GM18507 (cell line): Measurements from ENCODE around the gene ATXN1L.
A peak's percentile ranks its signal among the peaks of the same experiment; 100 is the strongest.
"Not testable (repeated sequence)": the region's sequence is repeated elsewhere in the genome, so short reads cannot be mapped to it uniquely, and the experiment has no call there.

Experiments
- DNase-seq: peaks from one replicate; pipeline ENCODE4 v3.0.0; 2011; ENCODE audit warnings: low read depth; ENCODE audit not compliant: insufficient read length; ENCODE audit errors: extremely low spot score
- FAIRE-seq: peaks from 2 replicates; lab custom pipeline; 2011; peaks lifted over from hg19 to GRCh38; lab: Jason Lieb, UNC

The ATXN1L gene, protein sequence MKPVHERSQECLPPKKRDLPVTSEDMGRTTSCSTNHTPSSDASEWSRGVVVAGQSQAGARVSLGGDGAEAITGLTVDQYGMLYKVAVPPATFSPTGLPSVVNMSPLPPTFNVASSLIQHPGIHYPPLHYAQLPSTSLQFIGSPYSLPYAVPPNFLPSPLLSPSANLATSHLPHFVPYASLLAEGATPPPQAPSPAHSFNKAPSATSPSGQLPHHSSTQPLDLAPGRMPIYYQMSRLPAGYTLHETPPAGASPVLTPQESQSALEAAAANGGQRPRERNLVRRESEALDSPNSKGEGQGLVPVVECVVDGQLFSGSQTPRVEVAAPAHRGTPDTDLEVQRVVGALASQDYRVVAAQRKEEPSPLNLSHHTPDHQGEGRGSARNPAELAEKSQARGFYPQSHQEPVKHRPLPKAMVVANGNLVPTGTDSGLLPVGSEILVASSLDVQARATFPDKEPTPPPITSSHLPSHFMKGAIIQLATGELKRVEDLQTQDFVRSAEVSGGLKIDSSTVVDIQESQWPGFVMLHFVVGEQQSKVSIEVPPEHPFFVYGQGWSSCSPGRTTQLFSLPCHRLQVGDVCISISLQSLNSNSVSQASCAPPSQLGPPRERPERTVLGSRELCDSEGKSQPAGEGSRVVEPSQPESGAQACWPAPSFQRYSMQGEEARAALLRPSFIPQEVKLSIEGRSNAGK

DNA sequence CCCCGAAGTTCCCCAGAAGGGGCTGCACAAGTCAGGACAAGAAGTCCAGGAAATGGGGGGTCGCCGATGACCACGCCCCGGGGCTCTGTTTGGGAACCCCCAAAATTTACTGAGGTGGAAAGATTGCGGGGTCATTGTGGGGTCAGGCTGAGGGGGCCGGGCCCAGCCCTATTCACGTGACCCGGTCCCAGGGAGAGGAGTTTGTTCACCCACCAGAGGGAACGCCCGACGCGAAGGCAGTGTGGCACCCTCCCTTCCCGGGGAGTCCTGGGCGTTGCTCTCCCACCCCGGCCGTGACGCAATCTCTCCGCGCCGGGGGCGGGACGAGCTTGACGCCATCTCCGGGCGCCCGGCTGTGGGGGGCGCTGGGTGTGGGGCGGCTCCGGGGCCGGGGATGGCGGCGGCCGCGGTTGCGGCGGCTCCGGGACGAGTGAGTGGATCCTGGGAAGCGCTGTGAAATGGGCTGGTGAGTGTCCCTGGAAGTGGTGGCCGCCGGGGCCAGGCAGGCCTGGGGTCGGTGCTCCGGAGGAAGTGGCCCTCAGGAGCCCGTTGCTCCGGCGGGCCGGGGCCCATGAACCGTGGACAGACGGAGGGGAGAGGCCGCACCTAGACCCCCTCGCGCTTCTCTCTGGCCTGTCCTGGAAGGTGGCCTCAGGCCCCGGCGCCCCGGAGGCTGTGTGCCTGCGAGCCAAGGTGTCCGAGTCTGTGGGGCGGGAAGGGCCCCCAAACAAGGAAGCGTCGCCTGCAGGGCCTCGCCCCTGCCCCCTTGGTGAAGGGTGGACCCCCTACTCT, at the start of gene ATXN1L:
TSS of gene ATXN1L (plus strand) at position 338 of the 792 bp plus-strand sequence. CDS start 3,765 bp downstream, outside the sequence.
- FAIRE-seq = peak; percentile 94
- DNase-seq = peak; percentile 92

DNA sequence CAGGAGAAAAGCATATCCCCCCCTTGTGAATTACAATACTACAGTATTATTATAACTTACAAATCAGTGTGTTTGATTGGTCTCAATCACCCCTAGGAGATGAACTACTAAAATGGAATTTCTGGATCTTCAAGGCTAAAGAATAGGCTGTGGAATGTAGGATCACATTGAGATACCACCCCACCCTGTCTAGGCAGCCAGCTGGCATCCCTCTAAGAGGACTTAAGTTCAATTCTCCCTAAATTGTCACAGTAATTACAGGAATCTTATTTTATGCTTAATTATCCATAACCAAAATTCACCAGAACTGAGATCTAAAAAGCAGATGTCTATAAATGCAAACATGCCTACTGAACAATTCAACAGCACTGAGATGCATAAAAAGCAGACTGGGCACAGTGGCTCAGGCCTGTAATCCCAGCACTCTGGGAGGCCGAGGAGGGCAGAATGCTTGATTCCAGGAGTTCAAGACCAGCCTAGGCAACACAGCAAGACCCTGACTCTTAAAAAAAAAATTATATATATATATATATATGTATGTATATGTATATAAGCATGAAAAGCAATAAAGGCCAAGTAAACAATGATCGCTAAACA, 49.2 kb upstream of the ATXN1L start:
- no peak for DNase-seq
- FAIRE-seq = no peak

DNA sequence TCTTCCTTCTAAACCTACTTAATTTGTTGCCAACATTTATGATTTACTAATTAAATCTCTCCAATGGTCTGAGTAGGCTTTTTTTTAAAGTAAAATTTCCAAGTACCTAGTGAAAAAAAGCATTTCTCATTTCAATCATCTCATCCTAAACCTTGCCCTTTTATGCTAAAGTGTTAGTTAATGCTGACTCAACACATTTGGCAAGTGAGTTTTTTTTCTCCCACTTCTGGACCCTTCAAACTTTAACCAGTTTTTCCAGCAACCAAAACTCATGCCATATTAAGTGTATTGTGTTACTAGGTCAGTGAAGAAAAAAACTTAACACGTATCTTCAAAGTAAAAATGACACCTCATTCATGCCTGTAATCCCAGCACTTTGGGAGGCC, 42.5 kb upstream of the ATXN1L start:
- DNase-seq (no peak), FAIRE-seq (no peak)

DNA sequence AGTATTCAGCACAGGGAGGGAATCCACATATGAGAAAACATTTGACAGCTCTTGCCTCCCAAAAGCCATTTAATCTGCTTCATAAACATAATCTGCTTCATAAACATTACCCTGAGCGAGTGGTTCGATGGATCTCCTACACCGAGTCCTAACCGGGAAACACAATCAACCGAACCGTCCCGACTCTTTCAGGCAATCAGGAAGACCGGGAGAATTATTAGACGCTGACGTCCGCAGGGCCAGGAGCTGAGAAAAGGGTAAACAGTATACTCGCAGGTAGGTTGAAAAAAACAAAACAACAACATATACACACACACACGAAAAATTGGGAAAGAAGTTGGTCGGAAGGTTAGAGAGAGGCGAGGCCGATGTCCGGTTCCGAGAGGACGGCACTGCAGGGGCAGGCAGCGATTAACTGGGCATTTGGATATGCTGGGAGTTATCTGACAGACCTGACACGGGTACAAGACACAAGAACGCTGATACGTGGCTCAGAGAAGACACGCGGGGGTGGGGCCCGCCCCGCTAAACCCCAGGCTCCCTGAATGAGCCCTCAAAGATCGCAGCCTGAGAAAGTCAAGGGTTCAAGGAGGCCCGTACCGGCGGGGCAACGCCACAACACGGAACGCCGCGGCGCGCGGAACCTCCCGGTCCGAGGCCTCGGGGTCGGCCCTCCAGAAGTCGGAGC, 37.7 kb upstream of the ATXN1L start:
- DNase-seq (no peak), FAIRE-seq (no peak)

DNA sequence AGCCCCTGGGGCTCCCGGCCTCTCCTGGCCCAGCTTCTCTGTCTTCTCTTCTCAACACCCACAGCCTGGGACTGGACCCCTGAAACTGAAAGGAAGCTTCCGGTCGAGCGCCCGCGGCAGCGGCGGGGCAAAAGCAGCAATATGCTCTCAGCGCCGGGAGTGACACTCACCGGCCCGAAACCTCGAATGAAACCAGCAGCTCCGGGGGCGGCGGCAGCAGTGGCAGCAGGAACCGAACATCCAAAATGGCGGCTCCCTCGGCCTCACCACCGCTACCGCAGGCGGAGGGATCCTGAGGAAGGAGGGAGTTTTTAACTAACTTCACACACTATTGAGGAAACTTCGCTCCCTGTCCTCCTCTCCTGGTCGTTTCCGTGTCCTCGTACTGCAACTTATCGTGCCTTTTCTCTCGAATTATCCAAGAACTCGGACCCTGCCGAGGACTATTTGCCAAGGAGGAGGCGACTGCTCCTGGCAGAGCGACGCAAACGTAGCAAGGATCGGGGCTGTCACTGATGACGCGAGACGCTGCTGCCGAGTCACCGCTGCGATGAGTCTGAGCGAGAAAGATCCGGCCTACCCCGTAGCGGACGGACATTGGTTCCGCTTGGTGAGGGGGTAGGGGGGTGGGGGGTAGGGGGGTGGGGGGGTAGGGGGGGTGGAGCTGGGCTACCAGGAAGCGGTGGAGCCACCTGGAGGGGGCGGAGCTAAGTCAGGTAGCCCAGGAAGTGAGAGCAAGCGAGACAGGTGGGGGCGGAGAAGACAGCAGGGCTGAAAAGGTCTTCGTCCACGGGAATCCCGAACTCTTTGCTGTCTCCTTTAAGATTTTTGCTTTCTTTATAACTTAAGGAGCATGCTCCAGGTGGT, 37.0 kb upstream of the ATXN1L start, which contains the start of gene AP1G1:
TSS of gene AP1G1 (minus strand) at position 242 of the 867 bp plus-strand sequence. CDS start 19,355 bp downstream, outside the sequence.
- DNase-seq (peak; percentile 88), FAIRE-seq (peak; percentile 90)

DNA sequence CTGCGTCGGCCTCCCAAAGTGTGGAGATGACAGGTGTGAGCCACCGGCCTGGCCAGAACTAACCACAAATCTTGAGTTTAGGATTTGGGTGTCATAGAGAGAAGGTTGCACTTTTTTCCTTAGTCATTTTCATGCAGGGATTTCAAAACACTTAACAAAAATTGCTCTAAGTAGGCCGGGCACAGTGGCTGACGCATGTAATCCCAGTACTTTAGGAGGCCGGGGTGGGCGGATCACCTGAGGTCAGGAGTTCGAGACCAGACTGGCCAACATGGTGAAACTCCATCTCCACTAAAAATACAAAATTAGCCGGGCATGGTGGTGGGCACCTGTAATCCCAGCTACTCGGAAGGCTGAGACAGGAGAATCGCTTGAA, 35.6 kb upstream of the ATXN1L start:
- not testable (repeated sequence) for DNase-seq, FAIRE-seq

DNA sequence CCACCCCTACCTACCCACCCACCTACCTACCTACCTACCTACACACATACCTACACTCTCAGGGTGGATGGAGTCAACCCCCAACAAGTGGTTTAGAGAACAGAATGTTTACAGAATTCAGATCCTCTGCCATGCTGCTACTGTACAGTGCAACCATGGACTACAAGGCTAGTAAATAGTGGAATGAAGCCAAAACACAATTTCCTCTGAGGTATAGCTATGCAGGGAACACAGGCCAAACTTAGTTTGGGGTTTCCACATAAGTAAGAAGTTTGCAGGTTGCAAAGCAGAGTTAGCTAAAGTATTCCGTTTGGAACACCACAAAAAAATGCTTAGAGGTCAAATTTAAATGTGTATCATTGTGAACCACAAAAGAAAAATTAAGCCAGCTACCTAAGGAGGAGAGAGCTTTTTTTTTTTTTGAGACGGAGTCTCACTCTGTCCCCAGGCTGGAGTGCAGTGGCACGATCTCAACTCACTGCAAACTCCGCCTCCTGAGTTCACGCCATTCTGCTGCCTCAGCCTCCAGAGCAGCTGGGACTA, 34.4 kb upstream of the ATXN1L start:
- DNase-seq (no peak), FAIRE-seq (no peak)

DNA sequence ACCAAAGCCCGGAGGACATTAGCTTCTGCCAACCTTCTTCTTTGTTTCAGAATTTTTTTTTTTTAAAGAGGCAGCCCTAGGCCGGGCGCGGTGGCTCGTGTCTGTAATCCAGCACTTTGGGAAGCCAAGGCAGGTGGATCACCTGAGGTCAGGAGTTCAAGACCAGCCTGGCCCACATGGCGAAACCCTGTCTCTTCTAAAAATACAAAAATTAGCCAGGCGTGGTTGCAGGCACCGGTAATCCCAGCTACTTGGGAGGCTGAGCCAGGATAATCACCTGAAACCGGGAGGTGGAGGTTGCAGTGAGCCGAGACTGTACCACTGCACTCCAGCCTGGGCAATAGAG, 28.6 kb upstream of the ATXN1L start:
- DNase-seq, FAIRE-seq: not testable (repeated sequence)

DNA sequence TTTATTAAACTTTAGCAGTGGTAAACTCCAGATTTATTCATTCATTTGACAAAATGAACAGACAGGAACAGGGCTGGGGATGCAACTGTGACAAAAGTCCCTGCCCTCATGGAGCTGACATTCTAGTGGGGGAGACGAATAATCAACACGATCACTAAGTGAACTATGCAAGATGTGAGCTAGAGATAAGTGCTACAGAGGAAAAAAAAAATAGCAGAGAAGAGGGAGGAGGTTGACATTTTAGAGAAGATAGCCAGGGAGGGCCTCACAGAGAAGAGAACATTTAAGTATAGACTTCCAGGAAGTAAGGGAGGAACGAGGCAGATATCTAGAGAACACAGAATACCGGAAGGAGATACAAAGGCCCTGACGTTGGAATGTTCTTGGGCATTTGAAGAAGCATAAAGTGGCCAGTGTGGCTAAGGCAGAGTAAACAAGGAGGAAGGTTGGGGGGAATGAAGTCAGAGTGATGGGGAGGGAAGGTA, 19.2 kb upstream of the ATXN1L start:
- DNase-seq = no peak
- FAIRE-seq = no peak

DNA sequence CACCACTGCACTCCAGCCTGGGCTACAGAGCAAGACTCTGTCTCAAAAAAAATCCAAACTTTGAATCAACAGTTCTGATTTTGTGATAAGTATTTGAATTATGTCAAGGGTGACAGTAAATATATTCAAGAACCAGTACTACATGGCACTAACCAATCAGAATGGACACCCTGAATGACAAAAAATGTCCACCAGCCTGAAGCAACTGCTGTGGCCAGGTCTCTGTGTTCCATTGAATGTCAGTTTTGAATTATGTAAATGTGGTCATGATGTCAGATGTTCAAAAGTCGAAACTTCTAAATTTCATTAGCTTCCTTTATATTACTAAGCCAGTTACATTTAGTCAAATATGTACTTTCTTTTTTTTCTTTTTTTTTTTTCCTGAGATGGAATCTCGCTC, 15.4 kb upstream of the ATXN1L start:
- DNase-seq (no peak), FAIRE-seq (no peak)

DNA sequence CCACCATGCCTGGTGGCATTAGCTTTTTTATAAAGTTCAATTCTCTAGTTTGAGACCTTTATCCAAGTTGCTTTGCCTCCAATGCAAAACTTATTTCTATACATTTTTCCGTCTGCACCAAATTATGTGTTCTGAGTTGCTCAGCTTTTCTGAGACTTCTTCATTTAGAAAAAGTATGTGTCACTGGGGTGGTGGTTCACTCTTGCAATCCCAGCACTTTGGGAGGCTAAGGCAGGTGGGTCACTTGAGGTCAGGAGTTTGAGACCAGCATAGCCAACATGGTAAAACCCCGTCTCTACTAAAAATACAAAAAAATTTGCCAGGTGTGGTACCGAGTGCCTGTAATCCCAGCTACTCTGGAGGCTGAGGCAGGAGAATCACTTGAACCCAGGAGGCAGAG, 14.1 kb upstream of the ATXN1L start:
- DNase-seq, FAIRE-seq: not testable (repeated sequence)

DNA sequence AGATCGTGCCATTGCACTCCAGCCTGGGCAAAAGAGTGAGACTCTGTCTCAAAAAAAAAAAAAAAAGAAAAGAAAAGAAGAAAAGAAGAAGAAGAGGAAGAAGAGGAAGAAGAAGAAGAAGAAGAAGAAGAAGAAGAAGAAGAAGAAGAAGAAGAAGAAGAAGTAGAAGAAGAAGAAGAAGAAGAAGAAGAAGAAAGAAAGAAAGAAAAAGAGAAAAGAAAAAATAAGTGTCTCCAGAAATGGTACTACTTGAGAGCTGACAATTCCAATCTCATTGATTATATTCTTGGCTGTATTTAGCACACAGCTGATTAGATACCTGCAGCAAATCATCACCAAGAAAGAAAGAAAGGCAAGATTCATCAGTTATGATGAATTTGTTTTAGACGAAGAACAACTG, 13.7 kb upstream of the ATXN1L start:
- DNase-seq, FAIRE-seq: not testable (repeated sequence)

DNA sequence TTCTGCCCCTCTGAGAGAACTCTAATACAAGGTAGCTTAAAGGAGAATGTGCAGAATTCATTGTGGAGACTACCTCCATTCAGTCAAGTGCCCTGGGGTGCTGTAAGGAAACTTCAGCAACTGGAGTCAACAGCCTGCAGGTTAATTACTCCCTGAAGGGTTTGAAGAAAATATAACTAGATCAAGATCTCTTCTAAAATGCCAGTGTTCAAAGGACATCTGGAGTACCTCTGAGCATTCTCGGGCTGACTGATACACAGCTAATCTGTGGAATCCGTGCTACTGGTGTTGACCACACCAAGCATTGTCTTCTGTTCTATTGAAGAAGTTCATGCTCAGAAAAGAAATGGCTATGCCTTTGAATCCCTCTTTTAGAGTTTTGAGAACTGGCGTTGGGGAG, 11.5 kb upstream of the ATXN1L start:
- FAIRE-seq (no peak), DNase-seq (no peak)

DNA sequence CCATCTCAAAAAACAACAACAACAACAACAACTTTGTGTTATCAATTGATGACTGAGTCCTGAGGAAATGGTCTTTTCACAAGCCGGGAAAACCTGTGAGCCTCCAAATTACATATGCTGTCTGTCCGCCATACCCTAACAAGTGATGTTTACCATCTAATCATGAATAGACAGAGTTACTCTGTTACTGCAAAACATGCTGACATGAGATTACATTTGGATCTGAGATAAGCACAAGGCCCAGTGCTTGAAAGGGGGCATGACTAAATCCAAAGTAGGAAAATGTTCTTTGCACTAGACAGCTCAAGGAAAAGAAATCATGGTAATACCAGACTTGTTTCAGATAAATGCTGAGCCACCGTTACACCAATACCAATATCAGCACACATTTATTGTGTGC, 8.6 kb upstream of the ATXN1L start:
- FAIRE-seq = no peak
- no peak for DNase-seq

DNA sequence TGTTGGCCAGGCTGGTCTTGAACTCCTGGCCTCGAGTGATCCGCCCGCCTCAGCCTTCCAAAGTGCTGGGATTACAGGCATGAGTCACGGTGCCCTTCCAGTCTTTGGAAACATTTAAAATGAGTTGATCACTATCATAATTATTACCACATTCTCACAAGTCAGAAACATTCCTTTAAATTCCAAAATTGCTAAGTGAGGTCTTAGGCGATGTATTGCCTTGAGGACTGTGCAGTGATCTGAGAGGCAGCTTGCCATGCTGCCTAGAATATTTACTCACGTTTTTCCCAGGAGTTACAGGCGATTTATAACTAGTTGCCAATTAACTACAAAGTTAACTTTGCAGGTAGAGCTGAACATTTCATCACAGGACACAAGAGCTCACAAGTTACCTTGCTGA, 5.7 kb upstream of the ATXN1L start:
- no peak for DNase-seq
- no peak for FAIRE-seq

DNA sequence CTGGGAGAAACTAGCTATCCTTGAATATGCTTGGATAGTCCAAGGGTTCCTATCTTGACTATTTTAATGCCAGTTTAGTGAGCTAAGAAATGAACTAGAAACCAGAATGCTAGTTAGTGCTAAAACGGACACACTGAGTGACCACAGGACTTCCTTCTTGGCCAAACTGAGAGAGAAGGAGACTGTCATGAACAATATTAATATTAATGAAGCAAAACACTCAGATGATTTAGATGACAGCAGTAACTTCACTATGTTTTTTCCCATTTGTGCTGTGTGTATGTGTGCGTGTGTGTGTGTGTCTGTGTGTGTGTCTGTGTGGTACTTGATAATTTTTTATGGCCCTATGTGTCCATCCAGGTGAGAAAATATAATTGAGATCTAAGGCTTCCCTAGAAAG, 2.2 kb upstream of the ATXN1L start:
- FAIRE-seq (peak; percentile 82), DNase-seq (no peak)

DNA sequence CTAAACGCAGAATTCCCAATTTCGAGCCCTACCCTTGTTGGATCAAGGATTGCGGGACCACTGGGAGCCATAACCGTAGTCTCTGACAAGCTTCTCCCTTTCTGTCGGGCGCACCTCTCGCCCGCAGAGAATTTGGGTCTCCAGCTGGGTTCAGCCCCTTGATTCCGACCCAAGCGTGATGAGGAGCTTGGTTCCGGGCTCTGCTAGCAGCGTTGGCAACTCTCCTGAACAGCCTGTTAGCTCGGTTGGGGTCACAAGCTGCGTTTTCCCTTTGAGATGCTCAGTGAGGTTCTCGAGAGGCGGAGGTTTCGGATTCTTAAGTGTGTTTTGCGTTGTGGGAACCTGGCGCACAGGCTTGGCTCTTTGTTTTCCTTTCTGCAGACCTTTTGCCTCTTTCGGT, 655 bp downstream of the ATXN1L start:
- no peak for FAIRE-seq
- DNase-seq = no peak

DNA sequence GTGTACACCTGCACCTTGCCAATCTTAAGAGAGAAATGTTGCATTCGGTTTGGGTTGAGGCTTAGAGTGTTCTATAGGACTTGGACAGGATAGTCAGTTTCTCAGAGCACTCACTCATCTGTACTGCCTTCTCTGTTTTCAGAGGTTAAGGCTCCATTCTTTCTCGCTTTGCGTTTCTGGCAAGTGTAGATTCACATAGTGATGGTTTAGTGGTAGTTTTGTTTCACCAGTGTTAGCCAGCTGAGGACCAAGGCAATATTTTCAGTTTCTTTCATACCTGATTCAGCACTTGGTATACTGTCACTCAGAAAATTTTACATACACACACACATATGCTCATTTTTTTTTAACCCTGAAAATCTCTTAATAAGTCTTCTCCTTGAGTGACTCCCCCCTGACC, 1.3 kb downstream of the ATXN1L start:
- DNase-seq = no peak
- FAIRE-seq = no peak
